AG04449 (cell line): ENCODE data around the gene PAPOLB.

Experiments used
- CTCF ChIA-PET: fragments of 350-600 bp; formaldehyde crosslinking; extraction: SDS; loops from one replicate; lab custom pipeline; 2021; ENCODE audit warnings: antibody characterized with exemption; lab: Yijun Ruan, JAX
- POLR2A ChIA-PET: fragments of 400-600, 350-600 bp; formaldehyde crosslinking; extraction: SDS; loops from one replicate; lab custom pipeline; 2020; ENCODE audit warnings: antibody characterized with exemption, inconsistent platforms; lab: Yijun Ruan, JAX
- DNase-seq: peaks from one replicate; pipeline ENCODE4 v3.0.0-alpha.2; 2010; ENCODE audit warnings: low read depth, low spot score
- H3K4me3 ChIP-seq: 2 replicates; pipeline ENCODE4 v1.5.1; 2011; ENCODE audit warnings: low read depth, mild to moderate bottlenecking, control low read depth, low read length
- CTCF ChIP-seq: IDR thresholded peaks from one replicate; pipeline ENCODE4 v1.5.1; 2011; ENCODE audit warnings: mild to moderate bottlenecking, moderate library complexity, low read length, control low read depth, inconsistent platforms; ENCODE audit not compliant: insufficient read depth; ENCODE audit errors: missing control alignments

Gene PAPOLB

GRCh38 chr7:4824120-4824775 is 37.6 kb downstream of the PAPOLB start:
- no peak for DNase-seq
- no peak overlapping the region for H3K4me3 ChIP-seq
- CTCF ChIA-PET, result no interaction called here
- POLR2A ChIA-PET, result no interaction called here
- no peak for TF ChIP-seq CTCF

- TF ChIP-seq CTCF, result no peak
- no peak overlapping the region for H3K4me3 ChIP-seq
- ChIA-PET CTCF (interaction anchor here (0.8 kb wide), 1 partner anchor 60 kb away, joined by 3 read pairs; the partner anchor contains the start of gene RADIL), POLR2A (no interaction called here)
- no peak for DNase-seq
These were observed 38.2 kb downstream of the PAPOLB start for GRCh38 chr7:4823441-4824119.

GRCh38 chr7:4822677-4823076 is 39.2 kb downstream of the PAPOLB start:
- no peak overlapping the region for H3K4me3 ChIP-seq
- TF ChIP-seq CTCF, result no peak
- ChIA-PET POLR2A (no interaction called here), CTCF (interaction anchor here (0.8 kb wide), 1 partner anchor 61 kb away, joined by 3 read pairs; the partner anchor contains the start of gene RADIL)
- DNase-seq, result no peak

GRCh38 chr7:4820967-4821471 is 40.8 kb downstream of the PAPOLB start:
- no peak for DNase-seq
- no peak overlapping the region for H3K4me3 ChIP-seq
- TF ChIP-seq CTCF, result no peak
- ChIA-PET POLR2A (no interaction called here), CTCF (no interaction called here)

GRCh38 chr7:4820405-4820966 is 41.3 kb downstream of the PAPOLB start:
- DNase-seq, result no peak
- no peak for TF ChIP-seq CTCF
- no peak overlapping the region for H3K4me3 ChIP-seq
- CTCF ChIA-PET, result no interaction called here
- POLR2A ChIA-PET, result no interaction called here
